A549 (cell line): ENCODE results near the gene UNC13B. TPM values are rescaled to one million over a fixed set of nuclear protein-coding genes. Genes with fewer than 3 reads are reported as not detected.
"Not testable (repeated sequence)": the region's sequence is repeated elsewhere in the genome, so short reads cannot be mapped to it uniquely, and the experiment has no call there.

ENCODE experiments used
- ATAC-seq, 2 experiments: fragments of 200-7000 bp in 1 of 2; fragments of >200 bp in 1 of 2; cut with Nextera tagmentation in 1 of 2; cut with Tn5 transposase in 1 of 2; 3 replicates each; pipeline versions ENCODE4 v1.8.0 to v1.9.1; 2018 to 2020; ENCODE audit warnings: mild to moderate bottlenecking in 1 of 2, moderate library complexity in 1 of 2
- CTCF ChIA-PET: fragments of 300-600 bp; sonication (Branson Sonifier 250); formaldehyde crosslinking; extraction: SDS; loops from one replicate; lab custom pipeline; 2021; ENCODE audit warnings: antibody characterized with exemption, inconsistent platforms; lab: Yijun Ruan, JAX
- POLR2A ChIA-PET: fragments of 350-600 bp; formaldehyde crosslinking; extraction: SDS; loops from one replicate; lab custom pipeline; 2021; ENCODE audit warnings: antibody characterized with exemption, inconsistent platforms; lab: Yijun Ruan, JAX
- DNase-seq, 2 experiments: peaks; one replicate each; pipeline versions ENCODE4 v3.0.0 to v3.0.0-alpha.2; 2011 to 2016; ENCODE audit warnings: low read depth in 1 of 2, low spot score in 1 of 2
- FAIRE-seq: peaks from 2 replicates; lab custom pipeline; 2011; peaks lifted over from hg19 to GRCh38; lab: Jason Lieb, UNC
- H3K27ac ChIP-seq, 2 experiments: fragments of >200 bp; sonication (Bioruptor Twin); formaldehyde crosslinking; 3 replicates each; pipeline ENCODE4 v1.5.1; 2016 to 2017
- H3K4me1 ChIP-seq: fragments of >200 bp; sonication (Bioruptor Twin); formaldehyde crosslinking; 3 replicates; pipeline ENCODE4 v1.6.1; 2016
- H3K4me2 ChIP-seq: fragments of >200 bp; sonication (Bioruptor Twin); formaldehyde crosslinking; 3 replicates; pipeline ENCODE4 v1.6.1; 2016
- H3K4me3 ChIP-seq: fragments of >200 bp; sonication (Bioruptor Twin); formaldehyde crosslinking; 3 replicates; pipeline ENCODE4 v1.5.1; 2016
- H3K9me3 ChIP-seq: fragments of >200 bp; sonication (Bioruptor Twin); formaldehyde crosslinking; 3 replicates; pipeline ENCODE4 v1.6.1; 2016
- CEBPB ChIP-seq, 2 experiments: fragments of >200 bp in 1 of 2; sonication (Bioruptor Twin) in 1 of 2; formaldehyde crosslinking in 1 of 2; IDR thresholded peaks; 2 replicates each; pipeline ENCODE4 v1.6.1; 2012 to 2016
- CHD2 ChIP-seq: fragments of 150-350 bp; IDR thresholded peaks from 2 replicates; pipeline ENCODE4 v1.6.1; 2014; ENCODE audit warnings: low read length; ENCODE audit not compliant: partially characterized antibody
- EHF ChIP-seq: fragments of 250-450 bp; sonication (Bioruptor Pico); IDR thresholded peaks from 2 replicates; pipeline ENCODE4 v1.5.0; 2020; ENCODE audit warnings: mild to moderate bottlenecking
- EHMT2 ChIP-seq: fragments of 200-600 bp; sonication (generic); IDR thresholded peaks from 2 replicates; pipeline ENCODE4 v1.6.1; 2016; ENCODE audit warnings: antibody characterized with exemption, low read depth, mild to moderate bottlenecking, moderate library complexity
- FOSL2 ChIP-seq, 2 experiments: fragments of 450-650 bp in 1 of 2; fragments of >200 bp in 1 of 2; sonication (Bioruptor Twin) in 1 of 2; formaldehyde crosslinking; IDR thresholded peaks; 2 replicates each; pipeline versions ENCODE4 v1.5.0 to v1.6.1; 2016 to 2020; ENCODE audit warnings: mild to moderate bottlenecking in 1 of 2, moderate library complexity in 1 of 2
- GATA3 ChIP-seq: IDR thresholded peaks from 2 replicates; pipeline ENCODE4 v1.6.1; 2012; ENCODE audit warnings: borderline replicate concordance
- HOXA7 ChIP-seq: fragments of 250-450 bp; sonication (Bioruptor Pico); IDR thresholded peaks from 2 replicates; pipeline ENCODE4 v1.5.0; 2020; ENCODE audit warnings: mild to moderate bottlenecking, moderate library complexity
- HOXB13 ChIP-seq: fragments of 250-450 bp; sonication (Bioruptor Pico); IDR thresholded peaks from 2 replicates; pipeline ENCODE4 v1.5.0; 2020; ENCODE audit warnings: low read depth, mild to moderate bottlenecking, moderate library complexity
- HOXB5 ChIP-seq: fragments of 250-450 bp; sonication (Bioruptor Pico); IDR thresholded peaks from 2 replicates; pipeline ENCODE4 v1.5.0; 2020; ENCODE audit warnings: mild to moderate bottlenecking, moderate library complexity
- JUN ChIP-seq, 2 experiments: fragments of >200 bp; sonication (Bioruptor Twin); formaldehyde crosslinking; IDR thresholded peaks; 2 replicates in 1 of 2; 3 replicates in 1 of 2; pipeline ENCODE4 v1.6.1; 2016 to 2017
- JUNB ChIP-seq: fragments of >200 bp; sonication (Bioruptor Twin); formaldehyde crosslinking; IDR thresholded peaks from 2 replicates; pipeline ENCODE4 v1.6.1; 2016
- MAZ ChIP-seq: fragments of 150-350 bp; IDR thresholded peaks from 2 replicates; pipeline ENCODE4 v1.6.1; 2014; ENCODE audit warnings: antibody characterized with exemption, low read depth, low read length, borderline replicate concordance
- NPAS2 ChIP-seq: fragments of 250-450 bp; sonication (Bioruptor Pico); IDR thresholded peaks from 2 replicates; pipeline ENCODE4 v1.8.0; 2022; ENCODE audit warnings: mild to moderate bottlenecking, moderate library complexity, borderline replicate concordance
- NR3C1 ChIP-seq: fragments of >200 bp; sonication (Bioruptor Twin); formaldehyde crosslinking; IDR thresholded peaks from 3 replicates; pipeline ENCODE4 v1.6.1; 2017
- PBX3 ChIP-seq: IDR thresholded peaks from 2 replicates; pipeline ENCODE4 v1.6.1; 2012
- PHF8 ChIP-seq: fragments of 200-600 bp; sonication (generic); IDR thresholded peaks from 2 replicates; pipeline ENCODE4 v1.6.1; 2016; ENCODE audit warnings: low read depth, mild to moderate bottlenecking, antibody characterized with exemption, moderate library complexity, borderline replicate concordance
- RNF2 ChIP-seq: fragments of 200-600 bp; sonication (generic); IDR thresholded peaks from 2 replicates; pipeline ENCODE4 v1.6.1; 2016; ENCODE audit warnings: low read depth, mild to moderate bottlenecking, antibody characterized with exemption, moderate library complexity, borderline replicate concordance
- SREBF2 ChIP-seq: fragments of 450-650 bp; IDR thresholded peaks from 2 replicates; pipeline ENCODE4 v1.6.1; 2014; ENCODE audit warnings: mild to moderate bottlenecking, moderate library complexity
- TFCP2L1 ChIP-seq: fragments of 250-450 bp; sonication (Bioruptor Pico); IDR thresholded peaks from 2 replicates; pipeline ENCODE4 v1.5.0; 2021; ENCODE audit warnings: mild to moderate bottlenecking
- ZFP36 ChIP-seq: fragments of 450-650 bp; IDR thresholded peaks from 2 replicates; pipeline ENCODE4 v1.6.1; 2014; ENCODE audit warnings: borderline replicate concordance; ENCODE audit not compliant: partially characterized antibody
- ZNF302 ChIP-seq: fragments of 250-450 bp; sonication (Bioruptor Pico); IDR thresholded peaks from 2 replicates; pipeline ENCODE4 v1.9.0; 2021; ENCODE audit warnings: inconsistent platforms, mild to moderate bottlenecking, moderate library complexity
- ZSCAN20 ChIP-seq: fragments of 250-450 bp; sonication (Bioruptor Pico); IDR thresholded peaks from 2 replicates; pipeline ENCODE4 v1.8.0; 2022; ENCODE audit warnings: mild to moderate bottlenecking, moderate library complexity
- WGBS: methylation state at CpG from one replicate; pipeline ENCODE4 v1.1.6; 2017; ENCODE audit errors: missing lambda C conversion rate; 5-methylcytosine and 5-hydroxymethylcytosine counted together
- polyA plus RNA-seq, 4 experiments: library from polyadenylated mRNA; depleted of rRNA in 3 of 4; stranded (reverse); fragments of >200 nt; fragmentation: RNase III in 1 of 4; extraction: RNeasy Plus Mini Kit Qiagen cat#74134 plus additional on column Dnase treatment in 1 of 4; gene quantifications; 2 replicates in 3 of 4; 3 replicates in 1 of 4; pipeline ENCODE4 v1.2.3, GENCODE V29; 2011 to 2017
- TF ChIP-seq, protein P1 (sequence below): fragments of 250-450 bp; sonication (Bioruptor Pico); IDR thresholded peaks from 2 replicates; pipeline ENCODE4 v1.5.0; 2020; ENCODE audit warnings: low read depth, mild to moderate bottlenecking, moderate library complexity
- TF ChIP-seq, protein P2 (sequence below): fragments of >200 bp; sonication (Bioruptor Twin); formaldehyde crosslinking; IDR thresholded peaks from 3 replicates; pipeline ENCODE4 v1.5.1; 2016

UNC13B gene
- polyA plus RNA-seq, 2 of the 4 experiments (the other 2 are of a cell fraction): 9.9 to 17.8 TPM

- peak; percentile 30 to 64; a peak in 4 of 6 replicates for ATAC-seq
- no peaks in the 10 kb centered on the region for H3K9me3 ChIP-seq
- FAIRE-seq: no peak
- 61% methylated on average over 4 of the region's 4 CpGs for WGBS
- peak overlapping the region; percentile 4 to 7; a peak in 1 of 6 replicates for H3K27ac ChIP-seq
- ChIA-PET POLR2A (no interaction called here), CTCF (interaction anchor here (1.1 kb wide), 1 partner anchor 10 kb away, joined by 3 read pairs; no protein-coding TSS in a partner anchor)
- H3K4me2 ChIP-seq: peak overlapping the region; percentile 66
- H3K4me3 ChIP-seq: no peak overlapping the region
- peaks cover 30% of the 10 kb centered on the region for H3K4me1 ChIP-seq
- peak; percentile 21 to 37 for DNase-seq
- TF ChIP-seq ZSCAN20 (CRISPR knock-in tag) (no peak), CEBPB (IDR thresholded peaks at IDR 0.05) (peak in 1 of 2 experiments; percentile 22; a peak in 1 of 4 replicates), GATA3 (peak; percentile 72; the same call in 1 of the 2 replicates), FOSL2 (IDR thresholded peaks at IDR 0.05) (no peak), FOSL2 (CRISPR knock-in tag; IDR thresholded peaks at IDR 0.05) (peak; percentile 76; the same call in 1 of the 2 replicates), SREBF2 (no peak), ZFP36 (peak; percentile 33)
These were observed 17.8 kb downstream of the UNC13B start for GRCh38 chr9:35179347-35180280.

DNA sequence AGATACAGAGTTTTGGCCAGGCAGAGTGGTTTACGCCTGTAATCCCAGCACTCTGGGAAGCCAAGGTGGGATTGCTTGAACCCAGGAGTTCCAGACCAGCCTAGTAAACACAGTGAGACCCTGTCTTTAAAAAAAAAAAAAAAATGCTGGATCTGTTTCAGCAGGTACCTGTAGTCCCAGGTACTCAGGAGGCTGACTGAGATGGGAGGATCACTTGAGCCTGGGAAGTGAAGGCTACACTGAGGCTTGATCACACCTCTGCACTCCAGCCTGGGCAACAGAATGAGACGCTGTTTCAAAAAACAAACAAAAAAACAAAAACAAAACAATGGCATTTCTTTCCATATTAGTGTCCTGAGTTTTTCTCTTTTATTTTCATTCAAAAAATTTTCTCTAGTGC, 19.0 kb downstream of the UNC13B start:
- DNase-seq: no peak
- CTCF ChIA-PET: no interaction called here
- TF ChIP-seq EHMT2 (no peak), PHF8 (no peak), HOXB5 (CRISPR knock-in tag) (no peak), TFCP2L1 (CRISPR knock-in tag) (no peak), JUN (IDR thresholded peaks at IDR 0.05) (no peak), RNF2 (no peak), CHD2 (no peak), CEBPB (IDR thresholded peaks at IDR 0.05) (no peak), JUNB (no peak), NR3C1 (no peak), MAZ (no peak), PBX3 (no peak), NPAS2 (CRISPR knock-in tag) (no peak), EHF (no peak), HOXA7 (CRISPR knock-in tag) (no peak), HOXB13 (CRISPR knock-in tag) (no peak), ZNF302 (no peak)
- TF ChIP-seq, protein P1, sequence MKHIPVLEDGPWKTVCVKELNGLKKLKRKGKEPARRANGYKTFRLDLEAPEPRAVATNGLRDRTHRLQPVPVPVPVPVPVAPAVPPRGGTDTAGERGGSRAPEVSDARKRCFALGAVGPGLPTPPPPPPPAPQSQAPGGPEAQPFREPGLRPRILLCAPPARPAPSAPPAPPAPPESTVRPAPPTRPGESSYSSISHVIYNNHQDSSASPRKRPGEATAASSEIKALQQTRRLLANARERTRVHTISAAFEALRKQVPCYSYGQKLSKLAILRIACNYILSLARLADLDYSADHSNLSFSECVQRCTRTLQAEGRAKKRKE (CRISPR knock-in tag): no peak
- TF ChIP-seq, protein P2, sequence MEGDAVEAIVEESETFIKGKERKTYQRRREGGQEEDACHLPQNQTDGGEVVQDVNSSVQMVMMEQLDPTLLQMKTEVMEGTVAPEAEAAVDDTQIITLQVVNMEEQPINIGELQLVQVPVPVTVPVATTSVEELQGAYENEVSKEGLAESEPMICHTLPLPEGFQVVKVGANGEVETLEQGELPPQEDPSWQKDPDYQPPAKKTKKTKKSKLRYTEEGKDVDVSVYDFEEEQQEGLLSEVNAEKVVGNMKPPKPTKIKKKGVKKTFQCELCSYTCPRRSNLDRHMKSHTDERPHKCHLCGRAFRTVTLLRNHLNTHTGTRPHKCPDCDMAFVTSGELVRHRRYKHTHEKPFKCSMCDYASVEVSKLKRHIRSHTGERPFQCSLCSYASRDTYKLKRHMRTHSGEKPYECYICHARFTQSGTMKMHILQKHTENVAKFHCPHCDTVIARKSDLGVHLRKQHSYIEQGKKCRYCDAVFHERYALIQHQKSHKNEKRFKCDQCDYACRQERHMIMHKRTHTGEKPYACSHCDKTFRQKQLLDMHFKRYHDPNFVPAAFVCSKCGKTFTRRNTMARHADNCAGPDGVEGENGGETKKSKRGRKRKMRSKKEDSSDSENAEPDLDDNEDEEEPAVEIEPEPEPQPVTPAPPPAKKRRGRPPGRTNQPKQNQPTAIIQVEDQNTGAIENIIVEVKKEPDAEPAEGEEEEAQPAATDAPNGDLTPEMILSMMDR: no peak
- TF ChIP-seq, all 56 proteins: peak for 0
- Histone ChIP-seq H3K4me3 (no peak overlapping the region), H3K4me1 (peaks cover 30% of the 10 kb centered on the region), H3K4me2 (peak overlapping the region; percentile 66; the same call in 2 of the 3 replicates), H3K9me3 (no peaks in the 10 kb centered on the region), H3K27ac (no peak overlapping the region)
- ATAC-seq (no peak), FAIRE-seq (no peak)
- WGBS: 92% methylated on average over 2 of the region's 2 CpGs
- POLR2A ChIA-PET: no interaction called here

DNA sequence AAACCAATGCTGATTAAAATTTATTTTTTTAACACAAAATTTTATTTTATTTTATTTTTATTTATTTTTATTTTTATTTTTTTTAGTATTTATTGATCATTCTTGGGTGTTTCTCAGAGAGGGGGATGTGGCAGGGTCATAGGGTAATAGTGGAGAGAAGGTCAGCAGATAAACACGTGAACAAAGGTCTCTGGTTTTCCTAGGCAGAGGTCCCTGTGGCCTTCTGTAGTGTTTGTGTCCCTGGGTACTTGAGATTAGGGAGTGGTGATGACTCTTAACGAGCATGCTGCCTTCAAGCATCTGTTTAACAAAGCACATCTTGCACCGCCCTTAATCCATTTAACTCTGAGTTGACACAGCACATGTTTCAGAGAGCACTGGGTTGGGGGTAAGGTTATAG, 20.6 kb downstream of the UNC13B start:
- not testable (repeated sequence) for FAIRE-seq, H3K27ac ChIP-seq

DNA sequence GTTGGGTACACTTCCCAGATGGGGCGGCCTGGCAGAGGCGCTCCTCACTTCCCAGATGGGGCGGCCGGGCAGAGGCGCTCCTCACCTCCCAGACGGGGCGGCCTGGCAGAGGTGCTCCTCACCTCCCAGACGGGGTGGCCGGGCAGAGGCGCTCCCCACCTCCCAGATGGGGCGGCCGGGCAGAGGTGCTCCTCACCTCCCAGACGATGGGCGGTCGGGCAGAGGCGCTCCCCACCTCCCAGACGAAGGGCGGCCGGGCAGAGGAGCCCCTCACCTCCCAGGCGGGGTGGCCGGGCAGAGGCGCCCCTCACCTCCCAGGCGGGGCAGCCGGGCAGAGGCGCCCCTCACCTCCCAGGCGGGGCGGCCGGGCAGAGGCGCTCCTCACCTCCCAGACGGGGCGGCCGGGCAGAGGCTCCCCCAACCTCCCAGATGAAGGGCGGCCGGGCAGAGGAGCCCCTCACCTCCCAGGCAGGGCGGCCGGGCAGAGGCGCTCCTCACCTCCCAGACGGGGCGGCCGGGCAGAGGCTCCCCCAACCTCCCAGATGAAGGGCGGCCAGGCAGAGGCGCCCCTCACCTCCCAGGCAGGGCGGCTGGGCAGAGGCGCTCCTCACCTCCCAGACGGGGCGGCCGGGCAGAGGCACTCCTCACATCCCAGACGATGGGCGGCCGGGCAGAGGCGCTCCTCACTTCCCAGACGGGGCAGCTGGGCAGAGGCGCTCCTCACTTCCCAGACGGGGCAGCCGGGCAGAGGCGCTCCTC, 21.4 kb downstream of the UNC13B start:
- H3K9me3 ChIP-seq, H3K4me3 ChIP-seq, H3K27ac ChIP-seq, POLR2A ChIA-PET, ATAC-seq, FAIRE-seq, CTCF ChIA-PET, DNase-seq, H3K4me2 ChIP-seq: not testable (repeated sequence)
- peaks cover 30% of the 10 kb centered on the region for H3K4me1 ChIP-seq
- 100% methylated on average over 7 of the region's 56 CpGs for WGBS

More for the DNA sequence above, 20.6 kb downstream of the UNC13B start:
- H3K4me3 ChIP-seq, ATAC-seq, POLR2A ChIA-PET, DNase-seq, H3K9me3 ChIP-seq, CTCF ChIA-PET: not testable (repeated sequence)
- peak overlapping the region; percentile 24; the same call in 1 of the 3 replicates for H3K4me2 ChIP-seq
- 30% methylated on average over 3 of the region's 3 CpGs for WGBS
- peaks cover 30% of the 10 kb centered on the region for H3K4me1 ChIP-seq
